Raji (cell line): ENCODE results near the gene PDZD2.

Experiments
- POLR2A ChIP-seq: IDR thresholded peaks from 2 replicates; pipeline ENCODE4 v1.6.1; 2011; ENCODE audit warnings: low read depth, low read length, control low read depth; ENCODE audit not compliant: insufficient read depth

Gene PDZD2

GRCh38 chr5:32018476-32019436 lies 379.8 kb downstream of the PDZD2 start:
- TF ChIP-seq POLR2A: no peak

GRCh38 chr5:32020271-32020670 lies 381.3 kb downstream of the PDZD2 start:
- TF ChIP-seq POLR2A: peak; percentile 50

- TF ChIP-seq POLR2A: no peak
Measured at GRCh38 chr5:32020946-32021345, 382.0 kb downstream of the PDZD2 start.

- TF ChIP-seq POLR2A: no peak
Measured at GRCh38 chr5:32021771-32022170, 382.8 kb downstream of the PDZD2 start.

GRCh38 chr5:32022638-32023037 lies 383.7 kb downstream of the PDZD2 start:
- TF ChIP-seq POLR2A: no peak

GRCh38 chr5:32023816-32024215 lies 384.9 kb downstream of the PDZD2 start:
- no peak for TF ChIP-seq POLR2A

- no peak for TF ChIP-seq POLR2A
Measured at GRCh38 chr5:32024751-32025150, 385.8 kb downstream of the PDZD2 start.

- no peak for TF ChIP-seq POLR2A
Measured at GRCh38 chr5:32027093-32027716, 388.3 kb downstream of the PDZD2 start.

- no peak for TF ChIP-seq POLR2A
Measured at GRCh38 chr5:32027717-32028458, 389.0 kb downstream of the PDZD2 start.

GRCh38 chr5:32029261-32029660 lies 390.3 kb downstream of the PDZD2 start:
- no peak for TF ChIP-seq POLR2A

- no peak for TF ChIP-seq POLR2A
Measured at GRCh38 chr5:32029781-32030180, 390.9 kb downstream of the PDZD2 start.

- no peak for TF ChIP-seq POLR2A
Measured at GRCh38 chr5:32030222-32030621, 391.3 kb downstream of the PDZD2 start.

GRCh38 chr5:32030686-32031085 lies 391.8 kb downstream of the PDZD2 start:
- TF ChIP-seq POLR2A: no peak

- TF ChIP-seq POLR2A: no peak
Measured at GRCh38 chr5:32031089-32031488, 392.2 kb downstream of the PDZD2 start.

- TF ChIP-seq POLR2A: no peak
Measured at GRCh38 chr5:32038523-32038922, 399.6 kb downstream of the PDZD2 start.
